Panc1 (cell line): Measurements from ENCODE around the gene PFKFB3. TPM values are rescaled to one million over a fixed set of nuclear protein-coding genes. Genes with fewer than 3 reads are reported as not detected.
"Not testable (repeated sequence)": the region's sequence is repeated elsewhere in the genome, so short reads cannot be mapped to it uniquely, and the experiment has no call there.

Experiments
- ATAC-seq: fragments of 200-7000 bp; cut with Tn5 transposase; 2 replicates; pipeline ENCODE4 v1.9.1; 2020; ENCODE audit warnings: mild to moderate bottlenecking, moderate library complexity
- BruUV-seq: library from RNA; stranded (reverse); fragments of 400-500 nt; replicated peaks from 2 replicates; lab custom pipeline; 2021; lab: Mats Ljungman, UMichigan
- CTCF ChIA-PET: fragments of 300-600 bp; sonication (Branson Sonifier 250); formaldehyde crosslinking; loops from one replicate; lab custom pipeline; 2022; ENCODE audit warnings: antibody characterized with exemption; lab: Charles Lee
- POLR2A ChIA-PET: fragments of 300-600 bp; sonication (Branson Sonifier 250); formaldehyde crosslinking; loops from one replicate; lab custom pipeline; 2022; ENCODE audit warnings: antibody characterized with exemption; lab: Charles Lee
- DNase-seq: peaks from one replicate; pipeline ENCODE4 v3.0.0-alpha.2; 2010; ENCODE audit warnings: low read depth, low spot score
- H3K27ac ChIP-seq: 2 replicates; pipeline ENCODE4 v1.5.1; 2011; ENCODE audit warnings: mild to moderate bottlenecking, low read length, inconsistent platforms
- H3K27me3 ChIP-seq: fragments of 200-500 bp; sonication (Bioruptor generic); 2 replicates; pipeline ENCODE4 v1.6.0; 2014; ENCODE audit warnings: low read length, inconsistent platforms; ENCODE audit not compliant: control insufficient read depth, insufficient read depth
- H3K36me3 ChIP-seq: fragments of 200-500 bp; sonication (Bioruptor generic); 2 replicates; pipeline ENCODE4 v1.5.1; 2014; ENCODE audit warnings: inconsistent platforms, mild to moderate bottlenecking, low read length, moderate library complexity; ENCODE audit not compliant: control insufficient read depth, insufficient read depth
- H3K4me1 ChIP-seq: 2 replicates; pipeline ENCODE4 v1.5.1; 2011; ENCODE audit warnings: inconsistent platforms, mild to moderate bottlenecking, low read length, moderate library complexity; ENCODE audit not compliant: control insufficient read depth, insufficient read depth
- H3K4me3 ChIP-seq, 2 experiments: 2 replicates each; pipeline ENCODE4 v1.5.1; 2011 to 2012; ENCODE audit warnings: low read depth in 2 of 2, low read length in 2 of 2, mild to moderate bottlenecking in 2 of 2, inconsistent platforms in 1 of 2, moderate library complexity in 1 of 2
- H3K9me3 ChIP-seq: fragments of 200-500 bp; sonication (Bioruptor generic); 2 replicates; pipeline ENCODE4 v1.5.1; 2014; ENCODE audit warnings: low read depth, mild to moderate bottlenecking, inconsistent platforms, low read length, moderate library complexity; ENCODE audit not compliant: control insufficient read depth, insufficient read depth
- CTCF ChIP-seq: fragments of 450-650 bp; IDR thresholded peaks from 2 replicates; pipeline ENCODE4 v1.5.1; 2017; ENCODE audit warnings: mild to moderate bottlenecking
- POLR2AphosphoS5 ChIP-seq: IDR thresholded peaks from 2 replicates; pipeline ENCODE4 v1.6.1; 2012; ENCODE audit warnings: mild to moderate bottlenecking, low read depth, low read length, moderate library complexity
- REST ChIP-seq, 2 experiments: IDR thresholded peaks; 2 replicates each; pipeline ENCODE4 v1.6.1; 2011 to 2012; ENCODE audit warnings: low read depth in 2 of 2, control low read depth in 1 of 2, low read length in 1 of 2, mild to moderate bottlenecking in 1 of 2, moderate library complexity in 1 of 2; ENCODE audit not compliant: insufficient read depth in 1 of 2
- SIN3A ChIP-seq: IDR thresholded peaks from 2 replicates; pipeline ENCODE4 v1.6.1; 2012; ENCODE audit warnings: low read depth, mild to moderate bottlenecking, low read length, moderate library complexity, borderline replicate concordance; ENCODE audit not compliant: insufficient read depth
- TCF7L2 ChIP-seq: IDR thresholded peaks from 2 replicates; pipeline ENCODE4 v1.6.1; 2011; ENCODE audit warnings: mild to moderate bottlenecking, low read depth, low read length, inconsistent platforms
- in situ Hi-C: cut with HindIII; loops from 2 replicates; pipeline ENCODE4 v1.10.0; 2016; ENCODE audit warnings: low sequenced_read_pairs, low pct_unique_long_range_greater_than_20kb
- intact Hi-C: fragments of 100-400 bp; cut with micrococcal nuclease; formaldehyde crosslinking; loops from one replicate; pipeline ENCODE4 v1.10.0; 2022; ENCODE audit not compliant: unreplicated experiment
- total RNA-seq: library from RNA; stranded (reverse); gene quantifications from one replicate; pipeline ENCODE4 v1.2.1, GENCODE V29; 2021; ENCODE audit not compliant: unreplicated experiment

Gene PFKFB3
- total RNA-seq, 1 experiment from 2014 or later: 17.1 TPM

GRCh38 chr10:6290621-6291020, 87.9 kb downstream of the PFKFB3 start:
- H3K36me3 ChIP-seq, H3K27ac ChIP-seq, H3K4me1 ChIP-seq, H3K4me3 ChIP-seq, DNase-seq, intact Hi-C loops, H3K27me3 ChIP-seq, POLR2A ChIA-PET, H3K9me3 ChIP-seq, ATAC-seq, BruUV-seq, in situ Hi-C loops, CTCF ChIA-PET: not testable (repeated sequence)

GRCh38 chr10:6292741-6293151, 90.0 kb downstream of the PFKFB3 start:
- no TSS peak for BruUV-seq
- Histone ChIP-seq H3K36me3 (no peaks in the 10 kb centered on the region), H3K9me3 (no peaks in the 10 kb centered on the region), H3K27ac (no peak overlapping the region), H3K4me3 (no peak overlapping the region), H3K4me1 (no peaks in the 10 kb centered on the region), H3K27me3 (no peaks in the 10 kb centered on the region)
- ChIA-PET POLR2A (no interaction called here), CTCF (no interaction called here)
- TF ChIP-seq POLR2AphosphoS5 (no peak), CTCF (no peak), REST (IDR thresholded peaks at IDR 0.05; ENCODE audit: insufficient read depth in 1 of 2, low read depth in 2 of 2, low read length in 1 of 2) (no peak), SIN3A (no peak), TCF7L2 (no peak)
- ATAC-seq (no peak), DNase-seq (no peak)
- intact Hi-C loops: no loop called here
- in situ Hi-C loops: no loop called here

- H3K27me3 ChIP-seq, H3K4me1 ChIP-seq, H3K9me3 ChIP-seq, POLR2A ChIA-PET, ATAC-seq, in situ Hi-C loops, H3K27ac ChIP-seq, H3K4me3 ChIP-seq, BruUV-seq, DNase-seq, H3K36me3 ChIP-seq, intact Hi-C loops, CTCF ChIA-PET: not testable (repeated sequence)
Observed at GRCh38 chr10:6296425-6296824, 93.7 kb downstream of the PFKFB3 start.
